T47D (cell line): ENCODE results near the gene FLRT3.

Experiments
- DNase-seq, 2 experiments: peaks; one replicate each; pipeline versions ENCODE4 v3.0.0 to v3.0.0-alpha.2; 2011 to 2012; ENCODE audit warnings: low read depth in 1 of 2, low spot score in 1 of 2
- JUND ChIP-seq: IDR thresholded peaks from 2 replicates; pipeline ENCODE4 v1.6.1; 2012; ENCODE audit warnings: low read depth
- in situ Hi-C: cut with HindIII; loops from 2 replicates; pipeline ENCODE4 v1.10.0; 2016; ENCODE audit warnings: low sequenced_read_pairs, low pct_unique_long_range_greater_than_20kb

FLRT3 gene

GRCh38 chr20:14307956-14308355 is 29.5 kb downstream of the FLRT3 start:
- TF ChIP-seq JUND, result no peak
- in situ Hi-C loops, result no loop called here
- DNase-seq, result no peak

GRCh38 chr20:14304472-14304871 is 32.9 kb downstream of the FLRT3 start:
- TF ChIP-seq JUND, result no peak
- in situ Hi-C loops, result no loop called here
- DNase-seq, result no peak

- no peak for DNase-seq
- in situ Hi-C loops, result no loop called here
- no peak for TF ChIP-seq JUND
Observed at GRCh38 chr20:14303651-14304050, 33.8 kb downstream of the FLRT3 start.

GRCh38 chr20:14303106-14303505 is 34.3 kb downstream of the FLRT3 start:
- DNase-seq, result no peak
- no peak for TF ChIP-seq JUND
- in situ Hi-C loops, result no loop called here

GRCh38 chr20:14299831-14300230 is 37.6 kb downstream of the FLRT3 start:
- no peak for DNase-seq
- TF ChIP-seq JUND, result no peak
- in situ Hi-C loops, result no loop called here

- TF ChIP-seq JUND, result no peak
- no peak for DNase-seq
- in situ Hi-C loops, result no loop called here
Observed at GRCh38 chr20:14295770-14296309, 41.6 kb downstream of the FLRT3 start.

- DNase-seq, result no peak
- TF ChIP-seq JUND, result no peak
- in situ Hi-C loops, result no loop called here
Observed at GRCh38 chr20:14295238-14295637, 42.2 kb downstream of the FLRT3 start.

- in situ Hi-C loops, result no loop called here
- DNase-seq, result no peak
- no peak for TF ChIP-seq JUND
Observed at GRCh38 chr20:14291502-14291901, 45.9 kb downstream of the FLRT3 start.

GRCh38 chr20:14288341-14289330 is 48.8 kb downstream of the FLRT3 start:
- DNase-seq, result no peak
- in situ Hi-C loops, result no loop called here
- no peak for TF ChIP-seq JUND

GRCh38 chr20:14284443-14284842 is 53.0 kb downstream of the FLRT3 start:
- DNase-seq, result no peak
- no peak for TF ChIP-seq JUND
- in situ Hi-C loops, result no loop called here

GRCh38 chr20:14282140-14282539 is 55.3 kb downstream of the FLRT3 start:
- no peak for DNase-seq
- in situ Hi-C loops, result no loop called here

More at GRCh38 chr20:14282140-14282539, 55.3 kb downstream of the FLRT3 start:
- TF ChIP-seq JUND, result no peak
